Measurements from ENCODE around the gene PDE1A.

PDE1A gene

DNA sequence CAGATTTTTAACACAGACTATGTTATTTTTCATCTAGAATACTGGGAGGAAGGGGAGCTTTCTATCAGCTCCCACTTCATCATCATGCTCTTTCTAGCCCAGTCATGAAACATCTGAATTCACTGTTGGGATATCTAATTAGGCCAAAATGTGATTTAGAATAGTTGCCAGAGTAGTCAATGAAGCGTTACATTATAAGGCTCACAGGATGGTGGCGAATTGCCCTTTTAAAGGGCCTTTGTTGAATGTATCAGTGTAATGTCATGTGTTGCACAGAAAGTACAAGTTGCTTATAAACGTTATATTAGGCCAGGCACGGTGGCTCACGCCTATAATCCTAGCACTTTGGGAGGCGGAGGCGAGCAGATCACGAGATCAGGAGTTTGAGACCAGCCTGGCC, 45.6 kb downstream of the PDE1A start:
- H3K27ac ChIP-seq (ENCODE audit: low read depth in 2 of 2, low read length in 2 of 2), result no peak overlapping the region
- H3K4me3 ChIP-seq (ENCODE audit: low read length in 2 of 2), result no peak overlapping the region
- no peaks in the 10 kb centered on the region for H3K36me3 ChIP-seq (ENCODE audit: control insufficient read depth in 2 of 2, insufficient read depth in 2 of 2, low read length in 2 of 2)
- peaks cover 0 to 3% of the 10 kb centered on the region in 2 donors for H3K4me1 ChIP-seq (ENCODE audit: control insufficient read depth in 2 of 2, insufficient read depth in 2 of 2, low read length in 2 of 2)
- peaks cover 0 to 3% of the 10 kb centered on the region in 2 donors for H3K9me3 ChIP-seq (ENCODE audit: control insufficient read depth in 2 of 2, low read length in 2 of 2)
- no peaks in the 10 kb centered on the region for H3K27me3 ChIP-seq (ENCODE audit: control insufficient read depth in 2 of 2, insufficient read depth in 2 of 2, low read length in 2 of 2)
- H3K9ac ChIP-seq (ENCODE audit: low read depth in 1 of 2, low read length in 2 of 2), result no peak overlapping the region

DNA sequence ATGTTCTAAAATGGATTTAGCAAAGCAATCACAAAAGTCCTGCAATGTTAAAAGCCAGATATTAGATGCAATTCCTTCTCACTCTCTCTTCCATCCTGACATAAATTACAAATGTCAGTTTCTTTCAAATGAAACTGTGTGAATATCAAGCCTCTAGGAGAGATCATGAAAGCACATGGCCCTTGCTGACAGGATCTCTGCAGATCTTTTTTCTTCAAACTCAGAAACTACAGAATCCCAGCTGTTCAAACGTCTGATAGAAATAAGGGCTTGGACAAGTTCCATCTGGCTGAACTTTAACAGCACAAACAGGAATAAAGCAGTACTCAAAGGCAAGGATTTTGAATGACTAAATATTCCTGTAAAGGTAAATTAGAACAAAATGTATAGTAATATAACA, 47.6 kb downstream of the PDE1A start:
- Histone ChIP-seq H3K4me3 (ENCODE audit: low read length in 2 of 2) (no peak overlapping the region), H3K36me3 (ENCODE audit: control insufficient read depth in 2 of 2, insufficient read depth in 2 of 2, low read length in 2 of 2) (no peaks in the 10 kb centered on the region), H3K9me3 (ENCODE audit: control insufficient read depth in 2 of 2, low read length in 2 of 2) (peaks cover 0 to 3% of the 10 kb centered on the region in 2 donors), H3K9ac (ENCODE audit: low read depth in 1 of 2, low read length in 2 of 2) (no peak overlapping the region), H3K4me1 (ENCODE audit: control insufficient read depth in 2 of 2, insufficient read depth in 2 of 2, low read length in 2 of 2) (peaks cover 0 to 3% of the 10 kb centered on the region in 2 donors), H3K27me3 (ENCODE audit: control insufficient read depth in 2 of 2, insufficient read depth in 2 of 2, low read length in 2 of 2) (no peaks in the 10 kb centered on the region), H3K27ac (ENCODE audit: low read depth in 2 of 2, low read length in 2 of 2) (no peak overlapping the region)

DNA sequence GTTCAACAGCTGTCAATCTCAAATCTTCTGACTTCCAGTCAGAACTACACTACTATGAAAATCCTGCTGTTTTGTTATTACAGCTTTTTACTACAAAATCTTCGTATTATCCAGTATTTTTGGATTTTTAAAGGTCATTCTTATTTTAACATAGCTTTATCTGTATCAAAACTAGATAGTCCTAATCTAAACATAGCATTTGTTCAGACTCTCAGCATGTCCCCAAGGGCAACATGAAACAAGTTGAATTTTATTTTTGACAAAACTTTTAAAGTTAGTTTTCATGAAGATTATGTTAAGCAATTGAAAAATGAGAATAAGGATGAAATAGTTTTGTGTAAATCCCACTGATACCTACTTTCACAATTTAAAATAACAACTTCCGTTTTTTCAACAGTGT, 48.1 kb downstream of the PDE1A start:
- Histone ChIP-seq H3K36me3 (ENCODE audit: control insufficient read depth in 2 of 2, insufficient read depth in 2 of 2, low read length in 2 of 2) (no peaks in the 10 kb centered on the region), H3K9ac (ENCODE audit: low read depth in 1 of 2, low read length in 2 of 2) (no peak overlapping the region), H3K27ac (ENCODE audit: low read depth in 2 of 2, low read length in 2 of 2) (no peak overlapping the region), H3K9me3 (ENCODE audit: control insufficient read depth in 2 of 2, low read length in 2 of 2) (peaks cover 0 to 3% of the 10 kb centered on the region in 2 donors), H3K4me3 (ENCODE audit: low read length in 2 of 2) (no peak overlapping the region), H3K4me1 (ENCODE audit: control insufficient read depth in 2 of 2, insufficient read depth in 2 of 2, low read length in 2 of 2) (peaks cover 0 to 3% of the 10 kb centered on the region in 2 donors), H3K27me3 (ENCODE audit: control insufficient read depth in 2 of 2, insufficient read depth in 2 of 2, low read length in 2 of 2) (no peaks in the 10 kb centered on the region)

DNA sequence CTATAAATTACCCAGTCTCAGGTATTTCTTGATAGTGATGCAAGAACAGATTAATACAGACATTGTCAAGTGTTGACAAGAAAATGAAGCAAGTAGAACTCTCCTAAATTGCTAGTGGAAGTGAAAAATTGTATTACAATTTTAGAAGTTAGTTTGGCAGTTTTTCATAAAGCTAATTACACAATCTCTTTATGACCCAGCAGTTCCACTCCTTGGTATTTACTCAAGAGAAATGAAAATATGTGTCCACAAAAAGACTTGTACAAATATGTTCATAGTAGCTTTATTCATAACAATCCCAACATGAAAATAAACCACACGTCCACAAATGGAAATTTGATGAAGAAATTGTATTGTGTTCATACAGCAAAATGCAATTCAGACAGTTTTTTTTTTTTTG, 49.4 kb downstream of the PDE1A start:
- no peak overlapping the region for H3K4me3 ChIP-seq (ENCODE audit: low read length in 2 of 2)
- H3K9ac ChIP-seq (ENCODE audit: low read depth in 1 of 2, low read length in 2 of 2), result no peak overlapping the region
- H3K4me1 ChIP-seq (ENCODE audit: control insufficient read depth in 2 of 2, insufficient read depth in 2 of 2, low read length in 2 of 2), result peaks cover 0 to 11% of the 10 kb centered on the region in 2 donors
- H3K27ac ChIP-seq (ENCODE audit: low read depth in 2 of 2, low read length in 2 of 2), result no peak overlapping the region
- no peaks in the 10 kb centered on the region for H3K36me3 ChIP-seq (ENCODE audit: control insufficient read depth in 2 of 2, insufficient read depth in 2 of 2, low read length in 2 of 2)
- no peaks in the 10 kb centered on the region for H3K27me3 ChIP-seq (ENCODE audit: control insufficient read depth in 2 of 2, insufficient read depth in 2 of 2, low read length in 2 of 2)
- H3K9me3 ChIP-seq (ENCODE audit: control insufficient read depth in 2 of 2, low read length in 2 of 2), result peaks cover 0 to 3% of the 10 kb centered on the region in 2 donors

DNA sequence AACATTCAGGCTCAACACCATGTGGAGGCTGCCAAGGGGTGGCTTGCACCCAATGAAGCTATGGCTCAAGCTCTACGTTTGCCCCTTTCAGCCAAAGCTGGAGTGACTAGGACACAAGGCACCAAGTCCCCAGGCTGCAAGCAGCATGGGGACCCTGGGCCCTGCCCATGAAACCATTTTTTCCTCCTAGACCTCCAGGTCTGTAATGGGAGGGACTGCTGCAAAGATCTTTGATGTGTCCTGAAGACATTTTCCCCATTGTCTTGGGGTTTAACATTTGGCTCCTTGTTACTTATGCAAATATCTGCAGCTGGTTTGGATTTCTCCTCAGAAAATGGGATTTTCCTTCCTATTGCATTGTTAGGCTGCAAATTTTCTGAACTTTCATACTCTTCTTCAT, 51.0 kb downstream of the PDE1A start:
- Histone ChIP-seq H3K36me3 (ENCODE audit: control insufficient read depth in 2 of 2, insufficient read depth in 2 of 2, low read length in 2 of 2) (no peaks in the 10 kb centered on the region), H3K4me3 (ENCODE audit: low read length in 2 of 2) (no peak overlapping the region), H3K4me1 (ENCODE audit: control insufficient read depth in 2 of 2, insufficient read depth in 2 of 2, low read length in 2 of 2) (peaks cover 0 to 12% of the 10 kb centered on the region in 2 donors), H3K27ac (ENCODE audit: low read depth in 2 of 2, low read length in 2 of 2) (no peak overlapping the region), H3K27me3 (ENCODE audit: control insufficient read depth in 2 of 2, insufficient read depth in 2 of 2, low read length in 2 of 2) (no peaks in the 10 kb centered on the region), H3K9ac (ENCODE audit: low read depth in 1 of 2, low read length in 2 of 2) (no peak overlapping the region), H3K9me3 (ENCODE audit: control insufficient read depth in 2 of 2, low read length in 2 of 2) (peaks cover 0 to 3% of the 10 kb centered on the region in 2 donors)

DNA sequence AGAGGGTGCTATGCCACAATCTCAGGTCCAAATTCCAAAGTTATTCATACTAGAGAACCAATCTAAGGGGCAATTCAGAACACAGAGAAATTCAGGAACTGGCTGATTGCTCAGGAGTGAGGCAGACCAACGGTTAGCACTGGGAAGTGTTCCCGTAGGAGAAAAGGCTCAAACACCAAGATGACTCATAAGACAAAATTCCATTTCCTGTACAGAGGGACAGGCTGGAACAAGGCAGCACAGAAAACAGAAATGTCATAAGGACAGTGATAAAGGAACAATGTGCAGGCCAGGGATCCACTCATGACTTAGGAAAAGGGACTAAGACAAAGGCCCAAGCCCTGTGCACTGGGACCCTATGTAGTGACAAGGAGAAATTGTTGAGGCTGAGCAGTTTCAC, 54.2 kb downstream of the PDE1A start:
- peak overlapping the region in 1 of 2 donors; percentile 10 for H3K9ac ChIP-seq (ENCODE audit: low read depth in 1 of 2, low read length in 2 of 2)
- H3K27ac ChIP-seq (ENCODE audit: low read depth in 2 of 2, low read length in 2 of 2), result peak overlapping the region; percentile 56 to 66
- H3K9me3 ChIP-seq (ENCODE audit: control insufficient read depth in 2 of 2, low read length in 2 of 2), result peaks cover 0 to 3% of the 10 kb centered on the region in 2 donors
- H3K4me1 ChIP-seq (ENCODE audit: control insufficient read depth in 2 of 2, insufficient read depth in 2 of 2, low read length in 2 of 2), result peaks cover 0 to 9% of the 10 kb centered on the region in 2 donors
- no peaks in the 10 kb centered on the region for H3K27me3 ChIP-seq (ENCODE audit: control insufficient read depth in 2 of 2, insufficient read depth in 2 of 2, low read length in 2 of 2)
- H3K36me3 ChIP-seq (ENCODE audit: control insufficient read depth in 2 of 2, insufficient read depth in 2 of 2, low read length in 2 of 2), result no peaks in the 10 kb centered on the region
- no peak overlapping the region for H3K4me3 ChIP-seq (ENCODE audit: low read length in 2 of 2)

DNA sequence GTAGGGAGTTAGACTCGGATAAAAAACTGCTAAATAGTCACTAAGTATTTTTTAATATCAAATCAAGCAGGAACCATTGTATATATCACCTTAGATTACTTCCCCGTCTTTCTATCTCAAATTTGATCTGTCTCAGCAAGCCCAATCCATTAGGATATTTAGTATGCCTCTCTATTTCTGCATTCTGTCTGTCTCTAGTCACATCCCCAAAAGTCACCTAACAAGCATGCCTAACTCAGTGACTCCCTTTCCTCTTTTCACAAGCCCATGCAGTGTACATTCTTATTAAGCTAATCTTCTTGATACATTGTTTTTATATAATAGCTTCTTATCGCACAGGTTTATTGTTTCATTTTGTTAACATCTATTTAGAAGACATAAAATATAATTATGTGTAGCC, 57.8 kb downstream of the PDE1A start:
- Histone ChIP-seq H3K9ac (ENCODE audit: low read depth in 1 of 2, low read length in 2 of 2) (no peak overlapping the region), H3K4me3 (ENCODE audit: low read length in 2 of 2) (no peak overlapping the region), H3K36me3 (ENCODE audit: control insufficient read depth in 2 of 2, insufficient read depth in 2 of 2, low read length in 2 of 2) (no peaks in the 10 kb centered on the region), H3K9me3 (ENCODE audit: control insufficient read depth in 2 of 2, low read length in 2 of 2) (no peaks in the 10 kb centered on the region), H3K4me1 (ENCODE audit: control insufficient read depth in 2 of 2, insufficient read depth in 2 of 2, low read length in 2 of 2) (peaks cover 0 to 9% of the 10 kb centered on the region in 2 donors), H3K27ac (ENCODE audit: low read depth in 2 of 2, low read length in 2 of 2) (no peak overlapping the region), H3K27me3 (ENCODE audit: control insufficient read depth in 2 of 2, insufficient read depth in 2 of 2, low read length in 2 of 2) (no peaks in the 10 kb centered on the region)

DNA sequence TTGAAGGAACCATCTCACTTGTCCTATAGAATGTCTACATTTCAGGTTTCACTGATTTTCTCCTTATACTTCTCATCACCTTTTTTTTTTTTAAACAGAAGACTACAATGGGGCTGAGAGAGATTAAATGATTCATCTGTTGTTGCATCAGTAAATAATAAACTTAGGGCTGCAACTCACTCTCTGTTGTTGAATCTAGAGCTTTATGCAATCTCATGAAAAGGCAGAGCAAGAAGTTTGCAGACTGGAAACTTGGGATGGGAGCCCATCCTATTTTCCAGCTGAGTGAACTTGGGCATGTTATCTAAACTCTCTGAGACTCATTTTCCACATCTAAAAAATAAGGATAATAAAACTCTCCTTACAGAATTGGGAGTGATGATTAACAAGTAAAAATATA, 58.4 kb downstream of the PDE1A start:
- H3K27ac ChIP-seq (ENCODE audit: low read depth in 2 of 2, low read length in 2 of 2), result no peak overlapping the region
- H3K4me1 ChIP-seq (ENCODE audit: control insufficient read depth in 2 of 2, insufficient read depth in 2 of 2, low read length in 2 of 2), result peaks cover 0 to 9% of the 10 kb centered on the region in 2 donors
- H3K4me3 ChIP-seq (ENCODE audit: low read length in 2 of 2), result no peak overlapping the region
- H3K9me3 ChIP-seq (ENCODE audit: control insufficient read depth in 2 of 2, low read length in 2 of 2), result no peaks in the 10 kb centered on the region
- no peaks in the 10 kb centered on the region for H3K36me3 ChIP-seq (ENCODE audit: control insufficient read depth in 2 of 2, insufficient read depth in 2 of 2, low read length in 2 of 2)
- no peaks in the 10 kb centered on the region for H3K27me3 ChIP-seq (ENCODE audit: control insufficient read depth in 2 of 2, insufficient read depth in 2 of 2, low read length in 2 of 2)
- H3K9ac ChIP-seq (ENCODE audit: low read depth in 1 of 2, low read length in 2 of 2), result no peak overlapping the region

DNA sequence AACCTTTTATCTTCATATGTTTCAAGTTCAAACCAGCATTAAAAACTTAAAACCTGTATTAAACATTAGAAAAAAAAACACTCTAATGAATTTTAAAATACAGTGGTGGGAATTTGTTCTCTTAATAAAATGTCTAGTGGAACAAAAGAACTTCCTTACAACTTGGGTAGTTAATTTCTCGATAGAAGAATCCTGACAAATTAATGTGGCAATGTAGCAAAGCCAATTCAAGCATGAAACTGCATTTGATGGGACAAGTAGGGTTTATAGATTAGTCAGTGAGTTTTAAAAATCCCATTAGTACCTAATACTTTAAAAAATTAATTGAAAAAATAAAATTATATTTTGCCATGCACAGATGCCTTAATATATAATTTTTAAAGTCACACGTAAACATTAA, 59.4 kb downstream of the PDE1A start:
- H3K27ac ChIP-seq (ENCODE audit: low read depth in 2 of 2, low read length in 2 of 2), result no peak overlapping the region
- H3K4me1 ChIP-seq (ENCODE audit: control insufficient read depth in 2 of 2, insufficient read depth in 2 of 2, low read length in 2 of 2), result peaks cover 0 to under 1% of the 10 kb centered on the region in 2 donors

DNA sequence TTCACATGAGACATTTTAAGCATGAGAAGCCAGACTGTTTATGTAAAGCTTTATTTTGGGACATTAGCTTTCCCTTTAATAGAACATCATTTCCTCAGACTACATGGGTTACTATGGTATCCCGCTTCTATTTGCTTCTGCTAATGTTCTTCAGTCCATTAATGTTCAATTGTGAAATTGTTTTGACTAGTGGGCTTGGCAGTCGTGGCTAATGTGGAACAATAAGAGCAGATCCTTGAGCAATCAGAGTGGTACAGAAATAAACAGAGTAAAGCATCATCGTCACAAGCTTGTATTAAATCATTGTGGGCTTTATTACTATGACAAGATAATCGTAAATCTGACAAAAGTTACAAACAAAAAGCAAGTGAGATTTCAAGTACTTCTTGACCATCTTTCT, 60.2 kb downstream of the PDE1A start:
- Histone ChIP-seq H3K27me3 (ENCODE audit: control insufficient read depth in 2 of 2, insufficient read depth in 2 of 2, low read length in 2 of 2) (no peaks in the 10 kb centered on the region), H3K27ac (ENCODE audit: low read depth in 2 of 2, low read length in 2 of 2) (no peak overlapping the region), H3K9me3 (ENCODE audit: control insufficient read depth in 2 of 2, low read length in 2 of 2) (no peaks in the 10 kb centered on the region), H3K36me3 (ENCODE audit: control insufficient read depth in 2 of 2, insufficient read depth in 2 of 2, low read length in 2 of 2) (no peaks in the 10 kb centered on the region), H3K9ac (ENCODE audit: low read depth in 1 of 2, low read length in 2 of 2) (no peak overlapping the region), H3K4me3 (ENCODE audit: low read length in 2 of 2) (no peak overlapping the region), H3K4me1 (ENCODE audit: control insufficient read depth in 2 of 2, insufficient read depth in 2 of 2, low read length in 2 of 2) (no peaks in the 10 kb centered on the region)

More for the DNA sequence above, 59.4 kb downstream of the PDE1A start:
- Histone ChIP-seq H3K27me3 (ENCODE audit: control insufficient read depth in 2 of 2, insufficient read depth in 2 of 2, low read length in 2 of 2) (no peaks in the 10 kb centered on the region), H3K4me3 (ENCODE audit: low read length in 2 of 2) (no peak overlapping the region), H3K36me3 (ENCODE audit: control insufficient read depth in 2 of 2, insufficient read depth in 2 of 2, low read length in 2 of 2) (no peaks in the 10 kb centered on the region), H3K9ac (ENCODE audit: low read depth in 1 of 2, low read length in 2 of 2) (no peak overlapping the region), H3K9me3 (ENCODE audit: control insufficient read depth in 2 of 2, low read length in 2 of 2) (no peaks in the 10 kb centered on the region)

DNA sequence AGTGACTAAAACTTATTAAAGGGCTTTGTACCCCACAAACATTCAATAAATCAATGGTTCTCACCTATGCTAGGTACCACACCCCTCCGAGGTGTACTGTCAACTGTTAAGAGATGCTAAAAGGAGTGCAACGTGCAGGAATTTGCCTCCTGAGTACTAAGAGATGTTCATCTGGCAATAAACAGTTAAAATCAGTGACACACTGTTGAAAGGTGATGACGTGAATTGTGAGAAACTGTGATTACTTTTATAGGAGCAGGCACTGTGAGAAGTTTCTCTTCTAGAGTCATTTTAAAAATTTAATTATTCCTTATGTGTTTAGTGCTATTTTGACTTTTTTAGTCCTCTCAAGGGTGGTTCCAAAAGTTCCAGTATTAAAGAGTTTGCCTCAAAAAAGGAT, 61.0 kb downstream of the PDE1A start:
- Histone ChIP-seq H3K27me3 (ENCODE audit: control insufficient read depth in 2 of 2, insufficient read depth in 2 of 2, low read length in 2 of 2) (no peaks in the 10 kb centered on the region), H3K9me3 (ENCODE audit: control insufficient read depth in 2 of 2, low read length in 2 of 2) (no peaks in the 10 kb centered on the region), H3K27ac (ENCODE audit: low read depth in 2 of 2, low read length in 2 of 2) (no peak overlapping the region), H3K4me1 (ENCODE audit: control insufficient read depth in 2 of 2, insufficient read depth in 2 of 2, low read length in 2 of 2) (no peaks in the 10 kb centered on the region), H3K4me3 (ENCODE audit: low read length in 2 of 2) (no peak overlapping the region), H3K9ac (ENCODE audit: low read depth in 1 of 2, low read length in 2 of 2) (no peak overlapping the region), H3K36me3 (ENCODE audit: control insufficient read depth in 2 of 2, insufficient read depth in 2 of 2, low read length in 2 of 2) (no peaks in the 10 kb centered on the region)
